ENCODE data around the gene TTLL7.

The TTLL7 gene

GRCh38 chr1:83887483-83887882 lies 111.4 kb downstream of the TTLL7 start:
- H3K4me3 ChIP-seq (ENCODE audit: control insufficient read depth, low read depth, low read length): no peak overlapping the region
- TF ChIP-seq CTCF (conservative IDR thresholded peaks at IDR 0.05; ENCODE audit: control insufficient read depth, insufficient read depth, low read depth, low read length): no peak
- DNase-seq (ENCODE audit: low read depth): no peak

DNA sequence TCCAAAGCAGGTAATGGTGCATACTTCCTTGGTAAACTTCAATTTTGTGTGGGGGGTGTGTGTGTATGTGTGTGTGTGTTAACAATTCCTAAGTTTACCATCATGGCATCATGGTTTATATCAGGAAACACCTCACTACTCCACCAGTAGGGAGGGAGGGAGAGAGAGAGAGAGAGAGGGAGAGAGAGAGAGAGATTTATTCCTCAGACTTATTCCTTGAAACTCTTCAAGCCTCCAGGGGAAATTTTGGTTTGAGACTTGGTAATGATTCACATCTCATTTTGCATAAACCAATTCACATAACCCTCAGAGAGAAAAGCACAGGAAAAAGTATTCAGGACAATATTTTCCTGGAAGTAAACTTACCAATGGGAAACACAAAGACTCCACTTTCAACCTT lies 115.0 kb downstream of the TTLL7 start:
- H3K4me3 ChIP-seq (ENCODE audit: control insufficient read depth, low read depth, low read length): no peak overlapping the region
- no peak for TF ChIP-seq CTCF (conservative IDR thresholded peaks at IDR 0.05; ENCODE audit: control insufficient read depth, insufficient read depth, low read depth, low read length)

GRCh38 chr1:83882906-83883305 lies 116.0 kb downstream of the TTLL7 start:
- DNase-seq (ENCODE audit: low read depth): peak; percentile 85
- H3K4me3 ChIP-seq (ENCODE audit: control insufficient read depth, low read depth, low read length): no peak overlapping the region
- TF ChIP-seq CTCF (conservative IDR thresholded peaks at IDR 0.05; ENCODE audit: control insufficient read depth, insufficient read depth, low read depth, low read length): peak; percentile 47

More for the DNA sequence above, 115.0 kb downstream of the TTLL7 start:
- DNase-seq (ENCODE audit: low read depth): no peak

DNA sequence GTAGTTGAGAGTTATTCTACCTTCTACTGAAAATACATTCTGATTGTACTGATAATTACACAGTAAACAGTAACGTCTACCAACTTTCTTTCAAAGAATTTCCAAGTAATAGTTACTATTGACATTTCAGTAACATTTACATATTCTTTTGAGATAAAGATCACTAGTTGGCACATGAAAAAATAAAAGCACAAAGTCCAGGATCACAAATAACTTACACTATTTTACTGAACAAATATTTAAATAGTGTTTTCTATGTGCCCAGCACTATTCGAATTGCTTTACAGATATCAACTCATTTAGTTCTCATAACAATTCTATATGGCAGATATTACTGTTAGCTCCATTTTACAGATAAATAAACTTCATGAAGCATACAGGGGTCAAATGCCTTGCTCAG lies 126.4 kb downstream of the TTLL7 start:
- TF ChIP-seq CTCF (conservative IDR thresholded peaks at IDR 0.05; ENCODE audit: control insufficient read depth, insufficient read depth, low read depth, low read length): no peak
- no peak overlapping the region for H3K4me3 ChIP-seq (ENCODE audit: control insufficient read depth, low read depth, low read length)
- no peak for DNase-seq (ENCODE audit: low read depth)

- no peak for TF ChIP-seq CTCF (conservative IDR thresholded peaks at IDR 0.05; ENCODE audit: control insufficient read depth, insufficient read depth, low read depth, low read length)
- no peak for DNase-seq (ENCODE audit: low read depth)
- H3K4me3 ChIP-seq (ENCODE audit: control insufficient read depth, low read depth, low read length): no peak overlapping the region
Observed at GRCh38 chr1:83864991-83865390, 133.9 kb downstream of the TTLL7 start.

DNA sequence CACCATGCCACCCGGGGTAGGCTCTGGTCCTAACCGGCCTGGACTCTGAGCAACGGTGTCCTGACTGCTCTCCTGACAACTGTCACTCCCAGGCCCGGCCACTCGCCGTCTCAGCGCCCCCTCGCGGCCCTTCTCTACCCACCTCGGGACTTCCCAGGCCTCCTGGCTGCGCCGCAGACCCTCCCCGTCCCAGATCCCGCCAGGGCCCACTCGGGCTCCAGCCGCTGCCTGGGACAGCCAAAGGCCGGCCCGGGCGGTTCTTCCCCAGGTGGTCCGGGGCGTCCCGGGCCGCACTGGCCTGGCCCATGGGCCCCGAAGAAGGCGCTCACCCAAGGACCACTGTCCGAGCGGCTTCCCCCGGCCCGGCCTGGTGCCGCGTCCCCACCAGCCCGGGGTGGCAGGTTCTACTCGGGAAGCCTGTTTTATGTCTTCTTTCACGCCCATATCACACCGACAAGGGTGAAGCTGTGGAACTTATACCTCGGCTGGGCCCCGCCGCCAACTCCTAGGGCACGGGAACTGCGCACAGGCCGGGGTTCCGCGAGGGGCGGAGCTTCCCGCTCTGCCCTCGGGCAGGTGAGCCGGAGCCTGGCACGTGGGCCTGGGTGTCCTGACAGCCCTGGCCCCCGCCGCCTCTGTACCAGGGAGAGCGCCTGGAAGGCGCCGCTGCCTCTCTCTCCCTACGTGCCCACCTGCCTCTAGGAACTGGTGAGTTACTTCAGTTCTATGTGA lies 138.3 kb downstream of the TTLL7 start:
- no peak for TF ChIP-seq CTCF (conservative IDR thresholded peaks at IDR 0.05; ENCODE audit: control insufficient read depth, insufficient read depth, low read depth, low read length)
- no peak for DNase-seq (ENCODE audit: low read depth)
- H3K4me3 ChIP-seq (ENCODE audit: control insufficient read depth, low read depth, low read length): no peak overlapping the region
